Endometrium (tissue), 2 donors: Measurements from ENCODE around the gene DIP2C.
"Not testable (repeated sequence)": the region's sequence is repeated elsewhere in the genome, so short reads cannot be mapped to it uniquely, and the experiment has no call there.

ENCODE experiments used
- FAIRE-seq: peaks from 2 replicates; lab custom pipeline; 2012; peaks lifted over from hg19 to GRCh38; lab: Jason Lieb, UNC
- donor health status: control.
- donor health status: control.

Gene DIP2C

GRCh38 chr10:656883-657282, 32.6 kb downstream of the DIP2C start:
- FAIRE-seq = no peak

- no peak for FAIRE-seq
Measured at GRCh38 chr10:655184-655583, 34.3 kb downstream of the DIP2C start.

GRCh38 chr10:654647-654996, 34.8 kb downstream of the DIP2C start:
- no peak for FAIRE-seq

- FAIRE-seq = no peak
Measured at GRCh38 chr10:653991-654646, 35.3 kb downstream of the DIP2C start.

GRCh38 chr10:652832-653459, 36.5 kb downstream of the DIP2C start:
- FAIRE-seq = not testable (repeated sequence)

GRCh38 chr10:652233-652632, 37.2 kb downstream of the DIP2C start:
- no peak for FAIRE-seq

- FAIRE-seq = no peak
Measured at GRCh38 chr10:651692-652091, 37.8 kb downstream of the DIP2C start.

GRCh38 chr10:650886-651615, 38.4 kb downstream of the DIP2C start:
- FAIRE-seq = no peak

- no peak for FAIRE-seq
Measured at GRCh38 chr10:650441-650851, 39.0 kb downstream of the DIP2C start.

- FAIRE-seq = no peak
Measured at GRCh38 chr10:649798-650440, 39.5 kb downstream of the DIP2C start.

- no peak for FAIRE-seq
Measured at GRCh38 chr10:649445-649797, 40.0 kb downstream of the DIP2C start.

- not testable (repeated sequence) for FAIRE-seq
Measured at GRCh38 chr10:647019-647418, 42.4 kb downstream of the DIP2C start.

- FAIRE-seq = no peak
Measured at GRCh38 chr10:646118-646524, 43.3 kb downstream of the DIP2C start.

- no peak for FAIRE-seq
Measured at GRCh38 chr10:644943-645334, 44.5 kb downstream of the DIP2C start.

- no peak for FAIRE-seq
Measured at GRCh38 chr10:644076-644942, 45.2 kb downstream of the DIP2C start.

GRCh38 chr10:642186-642890, 47.1 kb downstream of the DIP2C start:
- no peak for FAIRE-seq

GRCh38 chr10:641149-642010, 48.1 kb downstream of the DIP2C start:
- FAIRE-seq = no peak

- no peak for FAIRE-seq
Measured at GRCh38 chr10:640673-641045, 48.8 kb downstream of the DIP2C start.

GRCh38 chr10:639751-640672, 49.5 kb downstream of the DIP2C start:
- FAIRE-seq = no peak
